HEK293 (cell line): ENCODE data around the gene CC2D2A.

Experiments used
- TF ChIP-seq, protein P1 (sequence below): fragments of 450-650 bp; formaldehyde crosslinking; IDR thresholded peaks from 2 replicates; pipeline ENCODE4 v1.5.1; 2016; ENCODE audit warnings: missing biosample characterization, missing genetic modification characterization
- TF ChIP-seq, protein P2 (sequence below): fragments of 450-650 bp; formaldehyde crosslinking; IDR thresholded peaks from 2 replicates; pipeline ENCODE4 v1.5.1; 2016; ENCODE audit warnings: missing biosample characterization, missing genetic modification characterization

DNA sequence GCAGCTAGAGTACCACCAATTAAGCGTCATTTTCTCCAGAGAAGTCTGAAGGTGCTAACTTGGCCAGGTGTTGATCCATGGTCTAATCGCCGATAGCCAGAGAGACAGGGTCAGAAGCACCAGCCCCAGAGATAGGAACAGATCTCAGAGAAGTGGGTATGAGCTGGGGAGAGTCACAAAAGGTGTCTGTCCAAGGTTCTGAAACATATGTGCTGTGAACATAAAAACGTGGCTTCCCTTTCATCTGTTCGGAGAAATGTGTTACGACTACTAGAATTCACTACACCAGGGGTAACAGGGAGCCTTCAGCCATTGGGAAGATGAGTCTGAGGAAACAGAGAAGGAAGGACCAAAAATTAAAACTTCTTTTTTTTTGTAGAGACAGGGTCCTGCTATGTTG lies 94.2 kb downstream of the CC2D2A start:
- TF ChIP-seq, protein P1, sequence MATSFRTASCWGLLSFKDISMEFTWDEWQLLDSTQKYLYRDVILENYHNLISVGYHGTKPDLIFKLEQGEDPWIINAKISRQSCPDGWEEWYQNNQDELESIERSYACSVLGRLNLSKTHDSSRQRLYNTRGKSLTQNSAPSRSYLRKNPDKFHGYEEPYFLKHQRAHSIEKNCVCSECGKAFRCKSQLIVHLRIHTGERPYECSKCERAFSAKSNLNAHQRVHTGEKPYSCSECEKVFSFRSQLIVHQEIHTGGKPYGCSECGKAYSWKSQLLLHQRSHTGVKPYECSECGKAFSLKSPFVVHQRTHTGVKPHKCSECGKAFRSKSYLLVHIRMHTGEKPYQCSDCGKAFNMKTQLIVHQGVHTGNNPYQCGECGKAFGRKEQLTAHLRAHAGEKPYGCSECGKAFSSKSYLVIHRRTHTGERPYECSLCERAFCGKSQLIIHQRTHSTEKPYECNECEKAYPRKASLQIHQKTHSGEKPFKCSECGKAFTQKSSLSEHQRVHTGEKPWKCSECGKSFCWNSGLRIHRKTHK (tag by site-specific recombination), result no peak
- TF ChIP-seq, protein P2, sequence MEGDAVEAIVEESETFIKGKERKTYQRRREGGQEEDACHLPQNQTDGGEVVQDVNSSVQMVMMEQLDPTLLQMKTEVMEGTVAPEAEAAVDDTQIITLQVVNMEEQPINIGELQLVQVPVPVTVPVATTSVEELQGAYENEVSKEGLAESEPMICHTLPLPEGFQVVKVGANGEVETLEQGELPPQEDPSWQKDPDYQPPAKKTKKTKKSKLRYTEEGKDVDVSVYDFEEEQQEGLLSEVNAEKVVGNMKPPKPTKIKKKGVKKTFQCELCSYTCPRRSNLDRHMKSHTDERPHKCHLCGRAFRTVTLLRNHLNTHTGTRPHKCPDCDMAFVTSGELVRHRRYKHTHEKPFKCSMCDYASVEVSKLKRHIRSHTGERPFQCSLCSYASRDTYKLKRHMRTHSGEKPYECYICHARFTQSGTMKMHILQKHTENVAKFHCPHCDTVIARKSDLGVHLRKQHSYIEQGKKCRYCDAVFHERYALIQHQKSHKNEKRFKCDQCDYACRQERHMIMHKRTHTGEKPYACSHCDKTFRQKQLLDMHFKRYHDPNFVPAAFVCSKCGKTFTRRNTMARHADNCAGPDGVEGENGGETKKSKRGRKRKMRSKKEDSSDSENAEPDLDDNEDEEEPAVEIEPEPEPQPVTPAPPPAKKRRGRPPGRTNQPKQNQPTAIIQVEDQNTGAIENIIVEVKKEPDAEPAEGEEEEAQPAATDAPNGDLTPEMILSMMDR (tag by site-specific recombination), result no peak
